KMS-11 (cell line): ENCODE measurements around the gene UNC93B1.

ENCODE experiments used
- H2AFZ ChIP-seq: fragments of 200-600 bp; sonication (generic); 2 replicates; pipeline ENCODE4 v1.6.1; 2016; ENCODE audit warnings: antibody characterized with exemption, mixed run types, low read depth
- H3K27ac ChIP-seq: fragments of 200-600 bp; sonication (generic); 2 replicates; pipeline ENCODE4 v1.6.1; 2016; ENCODE audit warnings: mild to moderate bottlenecking, mixed run types
- H3K27me3 ChIP-seq: fragments of 200-600 bp; sonication (generic); 2 replicates; pipeline ENCODE4 v1.6.1; 2017; ENCODE audit warnings: mild to moderate bottlenecking, low read depth, mixed run types, moderate library complexity; ENCODE audit not compliant: insufficient read depth
- H3K36me3 ChIP-seq: fragments of 200-600 bp; sonication (generic); 2 replicates; pipeline ENCODE4 v1.6.1; 2017; ENCODE audit warnings: mild to moderate bottlenecking, mixed run types; ENCODE audit not compliant: insufficient read depth
- H3K4me1 ChIP-seq: fragments of 200-600 bp; sonication (generic); 2 replicates; pipeline ENCODE4 v1.6.1; 2016; ENCODE audit warnings: mild to moderate bottlenecking, low read depth, mixed run types; ENCODE audit not compliant: poor library complexity, severe bottlenecking
- H3K4me2 ChIP-seq: fragments of 200-600 bp; sonication (generic); 2 replicates; pipeline ENCODE4 v1.7.0; 2016; ENCODE audit warnings: mild to moderate bottlenecking, mixed run types
- H3K4me3 ChIP-seq: fragments of 200-600 bp; sonication (generic); IDR thresholded peaks from 2 replicates; pipeline ENCODE4 v1.6.1; 2017; ENCODE audit warnings: low read depth, low read length, mixed read lengths; ENCODE audit not compliant: insufficient read depth
- H3K79me2 ChIP-seq: fragments of 200-600 bp; sonication (generic); 2 replicates; pipeline ENCODE4 v1.6.1; 2016; ENCODE audit warnings: low read depth, mixed run types; ENCODE audit not compliant: insufficient read depth
- H3K9ac ChIP-seq: fragments of 200-600 bp; sonication (generic); 2 replicates; pipeline ENCODE4 v1.6.1; 2016; ENCODE audit warnings: mild to moderate bottlenecking, mixed run types
- H4K20me1 ChIP-seq: fragments of 200-600 bp; sonication (generic); 2 replicates; pipeline ENCODE4 v1.6.1; 2016; ENCODE audit warnings: mild to moderate bottlenecking, mixed run types; ENCODE audit not compliant: insufficient read depth
- CTCF ChIP-seq: fragments of 200-600 bp; sonication (generic); conservative IDR thresholded peaks from 2 replicates; pipeline ENCODE4 v1.6.1; 2017; ENCODE audit warnings: low read depth, mild to moderate bottlenecking, antibody characterized with exemption, low read length, moderate library complexity, mixed read lengths

Gene UNC93B1

GRCh38 chr11:68026391-68027105 is 22.7 kb upstream of the UNC93B1 start:
- Histone ChIP-seq H3K4me3 (no peak overlapping the region), H4K20me1 (no peaks in the 10 kb centered on the region), H3K9ac (no peak overlapping the region), H3K27me3 (no peaks in the 10 kb centered on the region), H3K36me3 (no peaks in the 10 kb centered on the region), H3K79me2 (peaks cover 8% of the 10 kb centered on the region; the same call in 1 of the 2 replicates), H2AFZ (no peak overlapping the region), H3K4me2 (no peak overlapping the region), H3K27ac (no peak overlapping the region), H3K4me1 (peaks cover 7% of the 10 kb centered on the region)
- no peak for TF ChIP-seq CTCF

GRCh38 chr11:68025047-68025446 is 21.1 kb upstream of the UNC93B1 start:
- no peak overlapping the region for H3K4me2 ChIP-seq
- no peak for TF ChIP-seq CTCF

GRCh38 chr11:68024508-68024907 is 20.6 kb upstream of the UNC93B1 start:
- no peaks in the 10 kb centered on the region for H4K20me1 ChIP-seq
- H3K4me1 ChIP-seq = peaks cover under 1% of the 10 kb centered on the region
- no peak for TF ChIP-seq CTCF
- H3K4me3 ChIP-seq = no peak overlapping the region
- no peak overlapping the region for H3K4me2 ChIP-seq
- H3K27ac ChIP-seq = no peak overlapping the region
- no peak overlapping the region for H2AFZ ChIP-seq
- H3K9ac ChIP-seq = no peak overlapping the region
- H3K36me3 ChIP-seq = no peaks in the 10 kb centered on the region
- no peaks in the 10 kb centered on the region for H3K27me3 ChIP-seq
- no peaks in the 10 kb centered on the region for H3K79me2 ChIP-seq

More at GRCh38 chr11:68025047-68025446, 21.1 kb upstream of the UNC93B1 start:
- Histone ChIP-seq H3K4me3 (no peak overlapping the region), H3K27me3 (no peaks in the 10 kb centered on the region), H3K27ac (no peak overlapping the region), H3K9ac (no peak overlapping the region), H2AFZ (no peak overlapping the region), H3K79me2 (no peaks in the 10 kb centered on the region), H3K36me3 (no peaks in the 10 kb centered on the region), H4K20me1 (no peaks in the 10 kb centered on the region), H3K4me1 (peaks cover 4% of the 10 kb centered on the region)

- no peaks in the 10 kb centered on the region for H3K4me1 ChIP-seq
- no peak overlapping the region for H3K9ac ChIP-seq
- TF ChIP-seq CTCF = no peak
Measured at GRCh38 chr11:68022531-68022930, 18.6 kb upstream of the UNC93B1 start.

More at GRCh38 chr11:68022531-68022930, 18.6 kb upstream of the UNC93B1 start:
- Histone ChIP-seq H3K4me3 (no peak overlapping the region), H3K27me3 (no peaks in the 10 kb centered on the region), H2AFZ (no peak overlapping the region), H3K4me2 (no peak overlapping the region), H3K36me3 (no peaks in the 10 kb centered on the region), H4K20me1 (no peaks in the 10 kb centered on the region), H3K27ac (no peak overlapping the region), H3K79me2 (no peaks in the 10 kb centered on the region)
